ENCODE results near the gene ADAM15. TPM values are rescaled to one million over a fixed set of nuclear protein-coding genes. Genes with fewer than 3 reads are reported as not detected.
A peak's percentile ranks its signal among the peaks of the same experiment; 100 is the strongest.

ADAM15 gene
- total RNA-seq, 1 donor = 69.9 TPM

GRCh38 chr1:155017041-155017945 lies 33.8 kb upstream of the ADAM15 start:
- H3K4me3 ChIP-seq (ENCODE audit: low read depth, low read length) = peak overlapping the region; percentile 42
- peak; percentile 94 for TF ChIP-seq CTCF (IDR thresholded peaks at IDR 0.05; ENCODE audit: insufficient read depth, low read length)
- peak; percentile 82 for DNase-seq (ENCODE audit: low read depth)

- DNase-seq (ENCODE audit: low read depth) = no peak
- no peak for TF ChIP-seq CTCF (IDR thresholded peaks at IDR 0.05; ENCODE audit: insufficient read depth, low read length)
- peak overlapping the region; percentile 25 for H3K4me3 ChIP-seq (ENCODE audit: low read depth, low read length)
These were observed 33.2 kb upstream of the ADAM15 start for GRCh38 chr1:155017946-155018316.

DNA sequence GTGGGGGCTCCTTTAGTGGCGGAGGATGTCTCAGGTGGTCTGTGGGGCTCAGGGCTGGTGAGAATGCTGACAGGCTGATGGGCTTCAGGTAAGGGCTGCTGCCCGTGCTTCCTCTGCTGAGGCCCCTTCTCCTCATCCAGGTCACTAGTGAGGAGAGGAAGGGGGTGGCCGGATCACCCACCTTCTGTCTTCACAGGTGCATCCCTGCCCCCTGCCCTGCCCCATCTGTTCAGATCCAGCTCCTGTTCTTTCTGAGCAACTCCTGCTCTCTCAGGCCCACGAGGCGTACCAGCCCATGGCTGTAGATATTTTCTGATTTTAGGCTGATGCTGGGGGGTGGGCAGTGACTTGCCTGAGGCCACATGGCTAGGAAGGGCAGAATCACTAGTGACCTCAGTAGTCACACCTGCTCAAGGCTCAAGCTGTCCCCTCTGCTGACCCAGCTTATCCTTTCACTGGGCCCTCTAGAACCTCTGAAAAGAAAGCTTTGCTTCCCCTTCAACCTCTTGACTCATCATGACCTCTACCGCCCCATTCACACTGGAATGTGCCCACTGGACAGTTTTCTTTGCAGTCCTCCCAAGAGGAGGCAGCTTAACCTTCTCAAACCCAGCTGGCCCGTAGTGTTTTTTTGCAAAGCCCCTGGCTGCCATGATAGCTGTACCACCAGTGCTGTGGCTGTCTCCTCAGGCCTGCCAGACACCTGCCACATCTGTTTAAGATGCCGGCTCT lies 32.3 kb upstream of the ADAM15 start:
- no peak overlapping the region for H3K4me3 ChIP-seq (ENCODE audit: low read depth, low read length)
- no peak for TF ChIP-seq CTCF (IDR thresholded peaks at IDR 0.05; ENCODE audit: insufficient read depth, low read length)
- no peak for DNase-seq (ENCODE audit: low read depth)

DNA sequence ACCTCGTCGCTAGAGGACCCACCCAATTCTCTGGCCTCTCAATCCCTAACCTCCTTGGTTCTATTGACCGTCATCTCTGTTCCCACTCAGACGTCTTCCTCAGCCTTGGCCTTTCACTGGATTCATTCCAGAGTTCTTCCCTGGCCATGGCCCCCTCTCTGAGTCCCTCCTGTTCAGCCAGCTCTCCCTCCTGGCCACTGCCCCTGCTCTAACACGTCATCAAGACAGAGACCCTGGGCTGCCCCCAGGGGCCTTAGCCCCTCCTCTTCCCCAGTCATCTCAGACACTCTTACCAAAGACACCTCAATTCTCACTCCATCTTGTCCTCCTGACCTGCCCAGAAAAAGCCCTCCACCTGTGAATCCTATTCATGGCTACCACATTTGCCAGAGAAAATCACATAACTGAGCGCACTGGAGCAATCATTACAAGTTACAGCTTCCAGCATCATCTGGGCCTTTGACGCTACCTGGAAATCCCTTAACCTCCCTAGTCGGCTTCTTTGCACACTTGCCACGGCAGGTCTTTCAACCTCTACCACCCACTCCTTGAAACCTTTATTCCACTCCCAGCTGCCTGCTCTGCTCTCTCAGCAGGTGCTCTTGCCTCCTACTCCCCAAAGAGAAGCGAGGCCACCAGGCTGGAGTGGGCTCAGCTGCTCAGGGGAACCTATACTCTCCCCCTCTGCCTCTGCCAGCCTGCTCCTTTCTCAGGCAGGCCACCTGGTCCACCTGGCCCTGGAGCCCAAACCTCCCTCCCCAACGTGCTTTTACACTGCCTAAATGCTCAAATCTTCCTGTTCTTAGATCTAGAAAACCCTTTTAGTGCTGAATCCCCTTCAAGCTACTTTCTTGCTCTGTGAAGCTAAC lies 31.5 kb upstream of the ADAM15 start:
- DNase-seq (ENCODE audit: low read depth) = no peak
- TF ChIP-seq CTCF (IDR thresholded peaks at IDR 0.05; ENCODE audit: insufficient read depth, low read length) = no peak
- no peak overlapping the region for H3K4me3 ChIP-seq (ENCODE audit: low read depth, low read length)

- TF ChIP-seq CTCF (IDR thresholded peaks at IDR 0.05; ENCODE audit: insufficient read depth, low read length) = no peak
- no peak overlapping the region for H3K4me3 ChIP-seq (ENCODE audit: low read depth, low read length)
- DNase-seq (ENCODE audit: low read depth) = no peak
These were observed 28.8 kb upstream of the ADAM15 start for GRCh38 chr1:155022136-155022926.

GRCh38 chr1:155022927-155023236 lies 28.2 kb upstream of the ADAM15 start:
- no peak for DNase-seq (ENCODE audit: low read depth)
- no peak overlapping the region for H3K4me3 ChIP-seq (ENCODE audit: low read depth, low read length)
- TF ChIP-seq CTCF (IDR thresholded peaks at IDR 0.05; ENCODE audit: insufficient read depth, low read length) = no peak

All from fibroblast of the aortic adventitia (primary cell).